HepG2 (cell line): ENCODE measurements around the gene NID2. TPM values are rescaled to one million over a fixed set of nuclear protein-coding genes. Genes with fewer than 3 reads are reported as not detected.

Experiments
- ATAC-seq: fragments of 200-7000 bp; cut with Tn5 transposase; 3 replicates; pipeline ENCODE4 v1.9.1; 2020; ENCODE audit warnings: mild to moderate bottlenecking, moderate library complexity
- BruUV-seq: library from RNA; stranded (reverse); fragments of 400-500 nt; replicated peaks from 2 replicates; lab custom pipeline; 2021; lab: Mats Ljungman, UMichigan
- CTCF ChIA-PET: fragments of 300-600 bp; formaldehyde crosslinking; extraction: SDS; loops from one replicate; lab custom pipeline; 2021; ENCODE audit warnings: low total read pairs, inconsistent platforms, low intra/inter-chr PET ratio; lab: Yijun Ruan, JAX
- POLR2A ChIA-PET: fragments of 350-600 bp; sonication (Branson Sonifier 250); formaldehyde crosslinking; loops from one replicate; lab custom pipeline; 2020; ENCODE audit warnings: antibody characterized with exemption, inconsistent platforms; lab: Yijun Ruan, JAX
- DNase-seq: peaks from one replicate; pipeline ENCODE4 v3.0.0-alpha.2; 2015; ENCODE audit warnings: low spot score
- FAIRE-seq: peaks from 3 replicates; lab custom pipeline; 2011; peaks lifted over from hg19 to GRCh38; lab: Jason Lieb, UNC
- H2AFZ ChIP-seq: one replicate; pipeline ENCODE4 v1.6.1; 2011; ENCODE audit warnings: low read length, inconsistent platforms
- H3K27ac ChIP-seq: fragments of 300-600 bp; 3 replicates; pipeline ENCODE4 v1.8.0; 2011; ENCODE audit warnings: mixed run types, mild to moderate bottlenecking, mixed read lengths, low read length, inconsistent platforms; ENCODE audit not compliant: insufficient read depth; ENCODE audit errors: extremely low read length
- H3K27me3 ChIP-seq, 2 experiments: fragments of 200-600 bp in 1 of 2; 2 replicates in 1 of 2; 3 replicates in 1 of 2; pipeline versions ENCODE4 v1.6.0 to v1.8.0; 2011; ENCODE audit warnings: low read length in 2 of 2, mild to moderate bottlenecking in 2 of 2, moderate library complexity in 2 of 2, inconsistent platforms in 1 of 2; ENCODE audit not compliant: insufficient read depth in 2 of 2, control insufficient read depth in 1 of 2
- H3K36me3 ChIP-seq, 2 experiments: fragments of 200-600 bp in 1 of 2; replicated peaks in 1 of 2; 2 replicates in 1 of 2; 3 replicates in 1 of 2; pipeline versions ENCODE4 v1.5.1 to v1.8.0; 2011; ENCODE audit warnings: low read length in 2 of 2, inconsistent platforms in 1 of 2; ENCODE audit not compliant: insufficient read depth in 2 of 2, control insufficient read depth in 1 of 2
- H3K4me1 ChIP-seq: 2 replicates; pipeline ENCODE4 v1.5.1; 2012; ENCODE audit warnings: low read length, inconsistent platforms; ENCODE audit not compliant: insufficient read depth
- H3K4me2 ChIP-seq: 2 replicates; pipeline ENCODE4 v1.6.0; 2011; ENCODE audit warnings: low read depth, low read length, inconsistent platforms
- H3K4me3 ChIP-seq, 3 experiments: fragments of 200-600 bp in 1 of 3; sonication (generic), shearing (Covaris generic) in 1 of 3; replicated peaks in 1 of 3; 2 replicates each; pipeline ENCODE4 v1.5.1; 2011 to 2016; ENCODE audit warnings: low read length in 3 of 3, inconsistent platforms in 2 of 3, low read depth in 2 of 3, mild to moderate bottlenecking in 2 of 3, control low read depth in 1 of 3, mixed read lengths in 1 of 3; ENCODE audit not compliant: insufficient read depth in 1 of 3
- H3K79me2 ChIP-seq: one replicate; pipeline ENCODE4 v1.6.1; 2011; ENCODE audit warnings: low read length, inconsistent platforms; ENCODE audit not compliant: insufficient read depth
- H3K9ac ChIP-seq: 2 replicates; pipeline ENCODE4 v1.6.0; 2011; ENCODE audit warnings: mild to moderate bottlenecking, low read depth, low read length, inconsistent platforms; ENCODE audit not compliant: insufficient read depth
- H3K9me3 ChIP-seq: 2 replicates; pipeline ENCODE4 v1.5.1; 2012; ENCODE audit warnings: mild to moderate bottlenecking, low read length
- H4K20me1 ChIP-seq: 2 replicates; pipeline ENCODE4 v1.6.0; 2011; ENCODE audit warnings: inconsistent platforms, mild to moderate bottlenecking, low read length, moderate library complexity; ENCODE audit not compliant: insufficient read depth
- AFF4 ChIP-seq: sonication (generic); formaldehyde crosslinking; IDR thresholded peaks from 2 replicates; pipeline ENCODE4 v1.4.0; 2020; ENCODE audit warnings: missing genetic modification reagents
- FOXJ3 ChIP-seq: sonication (generic); formaldehyde crosslinking; IDR thresholded peaks from 2 replicates; pipeline ENCODE4 v1.4.0; 2020; ENCODE audit warnings: missing genetic modification reagents, mild to moderate bottlenecking, borderline replicate concordance
- GTF3A ChIP-seq: sonication (generic); formaldehyde crosslinking; conservative IDR thresholded peaks from 2 replicates; pipeline ENCODE4 v1.4.0; 2020; ENCODE audit warnings: mild to moderate bottlenecking, missing genetic modification reagents
- HMG20B ChIP-seq: conservative IDR thresholded peaks from 2 replicates; pipeline ENCODE4 v1.6.1; 2016; ENCODE audit warnings: missing genetic modification reagents, missing compliant biosample characterization
- HNRNPUL1 ChIP-seq: fragments of 200-400 bp; formaldehyde crosslinking; IDR thresholded peaks from 2 replicates; pipeline ENCODE4 v1.6.1; 2017; ENCODE audit warnings: low read depth, mild to moderate bottlenecking, low read length, moderate library complexity
- IKZF1 ChIP-seq: fragments of 450-650 bp; IDR thresholded peaks from 2 replicates; pipeline ENCODE4 v1.7.1; 2016
- MAZ ChIP-seq, 2 experiments: sonication (generic) in 1 of 2; formaldehyde crosslinking in 1 of 2; IDR thresholded peaks; 2 replicates each; pipeline versions ENCODE4 v1.5.0 to v1.6.1; 2012 to 2020; ENCODE audit warnings: low read depth in 2 of 2, mild to moderate bottlenecking in 2 of 2, borderline replicate concordance in 1 of 2, improper control_type of control experiment in 1 of 2, low read length in 1 of 2, missing genetic modification reagents in 1 of 2, moderate library complexity in 1 of 2
- PRPF4 ChIP-seq: fragments of 200-400 bp; formaldehyde crosslinking; IDR thresholded peaks from 2 replicates; pipeline ENCODE4 v1.6.1; 2016; ENCODE audit warnings: low read length, low read depth; ENCODE audit not compliant: poor library complexity, severe bottlenecking
- SMAD1 ChIP-seq: sonication (generic); formaldehyde crosslinking; IDR thresholded peaks from 2 replicates; pipeline ENCODE4 v1.4.0; 2020; ENCODE audit warnings: missing genetic modification reagents, low read depth, mild to moderate bottlenecking, borderline replicate concordance
- ZNF136 ChIP-seq: sonication (generic); formaldehyde crosslinking; IDR thresholded peaks from 2 replicates; pipeline ENCODE4 v1.8.1; 2022; ENCODE audit warnings: low read depth, mild to moderate bottlenecking, moderate library complexity, missing genetic modification reagents
- ZNF546 ChIP-seq: sonication (generic); formaldehyde crosslinking; conservative IDR thresholded peaks from 2 replicates; pipeline ENCODE4 v1.8.1; 2023; ENCODE audit warnings: mild to moderate bottlenecking, missing genetic modification reagents
- ZNF678 ChIP-seq: sonication (generic); formaldehyde crosslinking; IDR thresholded peaks from 2 replicates; pipeline ENCODE4 v1.4.0; 2020; ENCODE audit warnings: mild to moderate bottlenecking, missing genetic modification reagents
- ZNF891 ChIP-seq: sonication (generic); formaldehyde crosslinking; IDR thresholded peaks from 2 replicates; pipeline ENCODE4 v1.5.0; 2020; ENCODE audit warnings: mild to moderate bottlenecking, missing genetic modification reagents
- WGBS: methylation state at CpG from one replicate; pipeline ENCODE4 v1.1.6; 2017; ENCODE audit warnings: low lambda C conversion rate; 5-methylcytosine and 5-hydroxymethylcytosine counted together
- in situ Hi-C: cut with HindIII; loops from 2 replicates; pipeline ENCODE4 v1.10.0; 2017; ENCODE audit warnings: low pct_unique_long_range_greater_than_20kb; ENCODE audit not compliant: extremely low pct_ligation_motif_present
- intact Hi-C: fragments of 100-400 bp; cut with micrococcal nuclease; formaldehyde crosslinking; loops from one replicate; pipeline ENCODE4 v1.10.0; 2022; ENCODE audit not compliant: unreplicated experiment
- polyA plus RNA-seq, 8 experiments: library from polyadenylated mRNA; depleted of rRNA in 3 of 8; stranded (reverse) in 7 of 8; unstranded in 1 of 8; fragments of >200 nt; fragmentation: Illumina TruSeq in 4 of 8; extraction: Trizol in 4 of 8; gene quantifications; 2 replicates each; pipeline versions ENCODE4 v1.2.1 to v1.2.3, GENCODE V29; 2011 to 2016; ENCODE audit warnings: low read depth in 4 of 8, missing spikeins in 1 of 8, mixed read lengths in 1 of 8; ENCODE audit not compliant: insufficient read depth in 1 of 8
- total RNA-seq, 5 experiments: library from RNA; depleted of rRNA; stranded (reverse); fragments of >200 nt; fragmentation: Illumina TruSeq; extraction: Trizol; gene quantifications; 2 replicates each; pipeline ENCODE4 v1.2.3, GENCODE V29; 2016; ENCODE audit warnings: low read depth in 1 of 5
- TF ChIP-seq, protein P1 (sequence below): sonication (generic); formaldehyde crosslinking; IDR thresholded peaks from 2 replicates; pipeline ENCODE4 v1.5.0; 2020; ENCODE audit warnings: missing genetic modification reagents
- TF ChIP-seq, protein P2 (sequence below), 2 experiments: sonication (generic) in 1 of 2; formaldehyde crosslinking in 1 of 2; IDR thresholded peaks; 2 replicates each; pipeline versions ENCODE4 v1.5.1 to v1.6.1; 2011 to 2020; ENCODE audit warnings: borderline replicate concordance in 1 of 2, low read depth in 1 of 2, low read length in 1 of 2, mild to moderate bottlenecking in 1 of 2, missing genetic modification reagents in 1 of 2, moderate library complexity in 1 of 2

Gene NID2
- total and polyA plus RNA-seq, 2 of the 13 experiments (the other 11 are each of a cell fraction or from before 2014, with no cell fraction given) = 0.11 TPM; not detected in 1

DNA sequence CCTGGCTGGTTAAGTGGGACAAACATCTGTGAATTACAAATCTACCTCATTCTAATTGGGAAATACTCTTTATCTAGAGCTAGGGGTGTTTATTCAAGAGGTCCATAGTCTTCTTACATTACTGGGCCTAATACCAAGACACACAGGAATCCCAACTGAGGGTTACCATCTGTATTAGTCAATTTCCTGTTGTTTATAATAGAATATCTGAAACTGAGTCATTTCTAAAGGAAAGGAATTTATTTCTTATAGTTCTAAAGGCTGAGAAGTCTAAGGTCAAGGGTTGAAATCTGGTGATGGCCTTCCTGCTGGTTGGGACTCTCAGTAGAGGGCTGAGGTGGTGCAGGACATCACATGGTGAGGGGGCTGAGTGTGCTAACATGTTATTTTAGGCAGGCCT lies 43.5 kb downstream of the NID2 start (continued):
- TF ChIP-seq AFF4 (CRISPR knock-in tag) = no peak

- Histone ChIP-seq H3K4me3 (no peak overlapping the region), H3K27me3 (no peaks in the 10 kb centered on the region; a peak in 1 of 5 replicates), H3K27ac (no peak overlapping the region), H3K4me2 (no peak overlapping the region), H3K9ac (no peak overlapping the region), H4K20me1 (no peaks in the 10 kb centered on the region), H3K4me1 (no peaks in the 10 kb centered on the region), H2AFZ (no peak overlapping the region), H3K9me3 (no peaks in the 10 kb centered on the region), H3K36me3 (no peaks in the 10 kb centered on the region), H3K79me2 (no peaks in the 10 kb centered on the region)
- FAIRE-seq (no peak), DNase-seq (no peak), ATAC-seq (no peak)
- no TSS peak for BruUV-seq
- ChIA-PET CTCF (no interaction called here), POLR2A (no interaction called here)
- intact Hi-C loops = no loop called here
- in situ Hi-C loops = no loop called here
- 0% methylated on average over 1 of the region's 1 CpG for WGBS
- TF ChIP-seq, protein P1, sequence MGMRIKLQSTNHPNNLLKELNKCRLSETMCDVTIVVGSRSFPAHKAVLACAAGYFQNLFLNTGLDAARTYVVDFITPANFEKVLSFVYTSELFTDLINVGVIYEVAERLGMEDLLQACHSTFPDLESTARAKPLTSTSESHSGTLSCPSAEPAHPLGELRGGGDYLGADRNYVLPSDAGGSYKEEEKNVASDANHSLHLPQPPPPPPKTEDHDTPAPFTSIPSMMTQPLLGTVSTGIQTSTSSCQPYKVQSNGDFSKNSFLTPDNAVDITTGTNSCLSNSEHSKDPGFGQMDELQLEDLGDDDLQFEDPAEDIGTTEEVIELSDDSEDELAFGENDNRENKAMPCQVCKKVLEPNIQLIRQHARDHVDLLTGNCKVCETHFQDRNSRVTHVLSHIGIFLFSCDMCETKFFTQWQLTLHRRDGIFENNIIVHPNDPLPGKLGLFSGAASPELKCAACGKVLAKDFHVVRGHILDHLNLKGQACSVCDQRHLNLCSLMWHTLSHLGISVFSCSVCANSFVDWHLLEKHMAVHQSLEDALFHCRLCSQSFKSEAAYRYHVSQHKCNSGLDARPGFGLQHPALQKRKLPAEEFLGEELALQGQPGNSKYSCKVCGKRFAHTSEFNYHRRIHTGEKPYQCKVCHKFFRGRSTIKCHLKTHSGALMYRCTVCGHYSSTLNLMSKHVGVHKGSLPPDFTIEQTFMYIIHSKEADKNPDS (CRISPR knock-in tag) = no peak
- TF ChIP-seq MAZ (IDR thresholded peaks at IDR 0.05; ENCODE audit: borderline replicate concordance, low read depth, low read length) (no peak), MAZ (CRISPR knock-in tag; IDR thresholded peaks at IDR 0.05; ENCODE audit: low read depth) (no peak), HMG20B (CRISPR knock-in tag) (no peak), HNRNPUL1 (no peak), ZNF678 (CRISPR knock-in tag) (no peak), GTF3A (CRISPR knock-in tag) (no peak), ZNF891 (no peak), IKZF1 (no peak), ZNF136 (CRISPR knock-in tag) (no peak), FOXJ3 (CRISPR knock-in tag) (no peak), PRPF4 (no peak), SMAD1 (CRISPR knock-in tag) (no peak), ZNF546 (no peak)
- TF ChIP-seq, protein P2, sequence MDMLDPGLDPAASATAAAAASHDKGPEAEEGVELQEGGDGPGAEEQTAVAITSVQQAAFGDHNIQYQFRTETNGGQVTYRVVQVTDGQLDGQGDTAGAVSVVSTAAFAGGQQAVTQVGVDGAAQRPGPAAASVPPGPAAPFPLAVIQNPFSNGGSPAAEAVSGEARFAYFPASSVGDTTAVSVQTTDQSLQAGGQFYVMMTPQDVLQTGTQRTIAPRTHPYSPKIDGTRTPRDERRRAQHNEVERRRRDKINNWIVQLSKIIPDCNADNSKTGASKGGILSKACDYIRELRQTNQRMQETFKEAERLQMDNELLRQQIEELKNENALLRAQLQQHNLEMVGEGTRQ (IDR thresholded peaks at IDR 0.05; ENCODE audit: low read depth, low read length) = no peak
- TF ChIP-seq, protein P2 (CRISPR knock-in tag; IDR thresholded peaks at IDR 0.05; ENCODE audit: borderline replicate concordance) = no peak
Measured at GRCh38 chr14:52023518-52023917, 45.3 kb downstream of the NID2 start.
